K562 (cell line): Measurements from ENCODE around the gene MKLN1. TPM values are rescaled to one million over a fixed set of nuclear protein-coding genes. Genes with fewer than 3 reads are reported as not detected.

Experiments
- BDP1 ChIP-seq: IDR thresholded peaks from 3 replicates; pipeline ENCODE4 v1.6.1; 2011; ENCODE audit not compliant: insufficient read length, insufficient read depth
- BRCA1 ChIP-seq, 2 experiments: fragments of 450-650 bp in 1 of 2; sonication (generic) in 1 of 2; formaldehyde crosslinking in 1 of 2; IDR thresholded peaks; 2 replicates each; pipeline versions ENCODE4 v1.5.0 to v1.6.1; 2017 to 2020; ENCODE audit warnings: mild to moderate bottlenecking in 1 of 2, missing genetic modification reagents in 1 of 2
- CBX2 ChIP-seq: fragments of 200-600 bp; sonication (generic); IDR thresholded peaks from one replicate; pipeline ENCODE4 v1.6.1; 2012; ENCODE audit warnings: mild to moderate bottlenecking, low read length, inconsistent platforms; ENCODE audit not compliant: insufficient read depth, poor library complexity, severe bottlenecking
- FOXP1 ChIP-seq: sonication (generic); formaldehyde crosslinking; IDR thresholded peaks from 2 replicates; pipeline ENCODE4 v1.8.0; 2022; ENCODE audit warnings: mild to moderate bottlenecking, missing genetic modification reagents
- PYGO2 ChIP-seq: fragments of 450-650 bp; IDR thresholded peaks from 2 replicates; pipeline ENCODE4 v1.6.1; 2016; ENCODE audit warnings: mild to moderate bottlenecking, missing genetic modification characterization, moderate library complexity, missing compliant biosample characterization
- THRAP3 ChIP-seq: fragments of 450-650 bp; IDR thresholded peaks from 2 replicates; pipeline ENCODE4 v1.6.1; 2016; ENCODE audit warnings: mild to moderate bottlenecking, inconsistent platforms, borderline replicate concordance
- ZNF76 ChIP-seq: fragments of 250-450 bp; sonication (Bioruptor Pico); IDR thresholded peaks from 2 replicates; pipeline ENCODE4 v1.4.0; 2020; ENCODE audit warnings: mild to moderate bottlenecking, moderate library complexity, borderline replicate concordance
- polyA plus RNA-seq, 8 experiments: library from polyadenylated mRNA; depleted of rRNA in 4 of 8; stranded (reverse) in 5 of 8; unstranded in 3 of 8; fragments of >200 nt; fragmentation: Nextera tagmentation in 2 of 8; fragmentation: Illumina TruSeq in 1 of 8; extraction: Ambion mirVana in 2 of 8; extraction: Trizol in 1 of 8; gene quantifications; 2 replicates each; pipeline versions ENCODE4 v1.2.1 to v1.2.3, GENCODE V29; 2011 to 2014; ENCODE audit warnings: inconsistent platforms in 1 of 8, missing spikeins in 1 of 8
- total RNA-seq, 7 experiments: library from RNA; depleted of rRNA in 6 of 7; stranded (reverse); fragments of >200 nt in 6 of 7; fragmentation: Illumina TruSeq in 2 of 7; extraction: Trizol in 2 of 7; gene quantifications; 2 replicates each; pipeline versions ENCODE4 v1.2.1 to v1.2.3, GENCODE V29; 2011 to 2021; ENCODE audit warnings: low replicate concordance in 1 of 7
- TF ChIP-seq, protein P1 (sequence below): sonication (generic); formaldehyde crosslinking; IDR thresholded peaks from 2 replicates; pipeline ENCODE4 v1.8.1; 2023; ENCODE audit warnings: mild to moderate bottlenecking, missing genetic modification reagents
- TF ChIP-seq, protein P2 (sequence below): sonication (generic); formaldehyde crosslinking; IDR thresholded peaks from 2 replicates; pipeline ENCODE4 v1.5.0; 2020; ENCODE audit warnings: missing genetic modification reagents
- TF ChIP-seq, protein P3 (sequence below): fragments of 200-800 bp; sonication (Bioruptor generic); IDR thresholded peaks from 2 replicates; pipeline ENCODE4 v1.6.1; 2017; ENCODE audit warnings: missing genetic modification characterization, missing compliant biosample characterization
- TF ChIP-seq, protein P4 (sequence below): fragments of 450-650 bp; formaldehyde crosslinking; IDR thresholded peaks from 2 replicates; pipeline ENCODE4 v1.4.0; 2022; ENCODE audit warnings: missing genetic modification characterization
- TF ChIP-seq, protein P5 (sequence below), 2 experiments: fragments of 450-650 bp in 1 of 2; sonication (generic) in 1 of 2; formaldehyde crosslinking in 1 of 2; IDR thresholded peaks; 2 replicates each; pipeline versions ENCODE4 v1.7.1 to v1.9.0; 2016 to 2022; ENCODE audit warnings: inconsistent platforms in 1 of 2, mild to moderate bottlenecking in 1 of 2, missing genetic modification reagents in 1 of 2

The MKLN1 gene
- total and polyA plus RNA-seq, 9 of the 15 experiments (the other 6 are each of a cell fraction or from before 2014, with no cell fraction given) = 18.6 to 80.4 (median 56.0) TPM

DNA sequence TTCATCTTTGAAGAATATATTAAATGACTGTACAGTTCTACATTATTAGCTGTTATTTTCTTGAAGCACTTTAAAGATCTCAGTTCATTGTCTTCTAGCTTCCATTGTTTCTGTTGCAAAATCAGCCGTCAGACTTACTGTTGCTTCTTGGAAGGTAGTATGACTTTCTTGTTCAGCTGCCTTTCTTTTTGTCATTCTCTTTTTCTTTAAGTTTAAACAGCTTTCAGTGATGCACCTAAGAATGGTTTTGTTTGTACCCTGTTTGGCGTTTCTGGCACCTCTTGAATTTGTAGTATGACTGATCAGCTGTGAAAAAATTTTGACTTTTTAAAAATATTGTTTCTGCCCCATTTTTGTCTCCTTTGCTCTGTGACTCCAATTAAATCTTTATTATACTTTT, 9.3 kb downstream of the MKLN1 start (continued):
- TF ChIP-seq THRAP3 (no peak), BDP1 (no peak), FOXP1 (no peak), CBX2 (no peak), ZNF76 (CRISPR knock-in tag) (no peak), BRCA1 (IDR thresholded peaks at IDR 0.05) (no peak), BRCA1 (CRISPR knock-in tag; IDR thresholded peaks at IDR 0.05) (no peak), PYGO2 (tag) (0 out of 2 replicates have a peak, but pooled peaks have one; percentile 42)
- TF ChIP-seq, protein P1, sequence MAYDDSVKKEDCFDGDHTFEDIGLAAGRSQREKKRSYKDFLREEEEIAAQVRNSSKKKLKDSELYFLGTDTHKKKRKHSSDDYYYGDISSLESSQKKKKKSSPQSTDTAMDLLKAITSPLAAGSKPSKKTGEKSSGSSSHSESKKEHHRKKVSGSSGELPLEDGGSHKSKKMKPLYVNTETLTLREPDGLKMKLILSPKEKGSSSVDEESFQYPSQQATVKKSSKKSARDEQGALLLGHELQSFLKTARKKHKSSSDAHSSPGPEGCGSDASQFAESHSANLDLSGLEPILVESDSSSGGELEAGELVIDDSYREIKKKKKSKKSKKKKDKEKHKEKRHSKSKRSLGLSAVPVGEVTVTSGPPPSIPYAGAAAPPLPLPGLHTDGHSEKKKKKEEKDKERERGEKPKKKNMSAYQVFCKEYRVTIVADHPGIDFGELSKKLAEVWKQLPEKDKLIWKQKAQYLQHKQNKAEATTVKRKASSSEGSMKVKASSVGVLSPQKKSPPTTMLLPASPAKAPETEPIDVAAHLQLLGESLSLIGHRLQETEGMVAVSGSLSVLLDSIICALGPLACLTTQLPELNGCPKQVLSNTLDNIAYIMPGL (CRISPR knock-in tag) = no peak
- TF ChIP-seq, protein P2, sequence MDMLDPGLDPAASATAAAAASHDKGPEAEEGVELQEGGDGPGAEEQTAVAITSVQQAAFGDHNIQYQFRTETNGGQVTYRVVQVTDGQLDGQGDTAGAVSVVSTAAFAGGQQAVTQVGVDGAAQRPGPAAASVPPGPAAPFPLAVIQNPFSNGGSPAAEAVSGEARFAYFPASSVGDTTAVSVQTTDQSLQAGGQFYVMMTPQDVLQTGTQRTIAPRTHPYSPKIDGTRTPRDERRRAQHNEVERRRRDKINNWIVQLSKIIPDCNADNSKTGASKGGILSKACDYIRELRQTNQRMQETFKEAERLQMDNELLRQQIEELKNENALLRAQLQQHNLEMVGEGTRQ (CRISPR knock-in tag) = no peak
- TF ChIP-seq, protein P3, sequence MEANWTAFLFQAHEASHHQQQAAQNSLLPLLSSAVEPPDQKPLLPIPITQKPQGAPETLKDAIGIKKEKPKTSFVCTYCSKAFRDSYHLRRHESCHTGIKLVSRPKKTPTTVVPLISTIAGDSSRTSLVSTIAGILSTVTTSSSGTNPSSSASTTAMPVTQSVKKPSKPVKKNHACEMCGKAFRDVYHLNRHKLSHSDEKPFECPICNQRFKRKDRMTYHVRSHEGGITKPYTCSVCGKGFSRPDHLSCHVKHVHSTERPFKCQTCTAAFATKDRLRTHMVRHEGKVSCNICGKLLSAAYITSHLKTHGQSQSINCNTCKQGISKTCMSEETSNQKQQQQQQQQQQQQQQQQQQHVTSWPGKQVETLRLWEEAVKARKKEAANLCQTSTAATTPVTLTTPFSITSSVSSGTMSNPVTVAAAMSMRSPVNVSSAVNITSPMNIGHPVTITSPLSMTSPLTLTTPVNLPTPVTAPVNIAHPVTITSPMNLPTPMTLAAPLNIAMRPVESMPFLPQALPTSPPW (CRISPR knock-in tag) = 0 out of 2 replicates have a peak, but pooled peaks have one; percentile 12
- TF ChIP-seq, protein P4, sequence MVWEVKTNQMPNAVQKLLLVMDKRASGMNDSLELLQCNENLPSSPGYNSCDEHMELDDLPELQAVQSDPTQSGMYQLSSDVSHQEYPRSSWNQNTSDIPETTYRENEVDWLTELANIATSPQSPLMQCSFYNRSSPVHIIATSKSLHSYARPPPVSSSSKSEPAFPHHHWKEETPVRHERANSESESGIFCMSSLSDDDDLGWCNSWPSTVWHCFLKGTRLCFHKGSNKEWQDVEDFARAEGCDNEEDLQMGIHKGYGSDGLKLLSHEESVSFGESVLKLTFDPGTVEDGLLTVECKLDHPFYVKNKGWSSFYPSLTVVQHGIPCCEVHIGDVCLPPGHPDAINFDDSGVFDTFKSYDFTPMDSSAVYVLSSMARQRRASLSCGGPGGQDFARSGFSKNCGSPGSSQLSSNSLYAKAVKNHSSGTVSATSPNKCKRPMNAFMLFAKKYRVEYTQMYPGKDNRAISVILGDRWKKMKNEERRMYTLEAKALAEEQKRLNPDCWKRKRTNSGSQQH (CRISPR knock-in tag) = no peak
- TF ChIP-seq, protein P5, sequence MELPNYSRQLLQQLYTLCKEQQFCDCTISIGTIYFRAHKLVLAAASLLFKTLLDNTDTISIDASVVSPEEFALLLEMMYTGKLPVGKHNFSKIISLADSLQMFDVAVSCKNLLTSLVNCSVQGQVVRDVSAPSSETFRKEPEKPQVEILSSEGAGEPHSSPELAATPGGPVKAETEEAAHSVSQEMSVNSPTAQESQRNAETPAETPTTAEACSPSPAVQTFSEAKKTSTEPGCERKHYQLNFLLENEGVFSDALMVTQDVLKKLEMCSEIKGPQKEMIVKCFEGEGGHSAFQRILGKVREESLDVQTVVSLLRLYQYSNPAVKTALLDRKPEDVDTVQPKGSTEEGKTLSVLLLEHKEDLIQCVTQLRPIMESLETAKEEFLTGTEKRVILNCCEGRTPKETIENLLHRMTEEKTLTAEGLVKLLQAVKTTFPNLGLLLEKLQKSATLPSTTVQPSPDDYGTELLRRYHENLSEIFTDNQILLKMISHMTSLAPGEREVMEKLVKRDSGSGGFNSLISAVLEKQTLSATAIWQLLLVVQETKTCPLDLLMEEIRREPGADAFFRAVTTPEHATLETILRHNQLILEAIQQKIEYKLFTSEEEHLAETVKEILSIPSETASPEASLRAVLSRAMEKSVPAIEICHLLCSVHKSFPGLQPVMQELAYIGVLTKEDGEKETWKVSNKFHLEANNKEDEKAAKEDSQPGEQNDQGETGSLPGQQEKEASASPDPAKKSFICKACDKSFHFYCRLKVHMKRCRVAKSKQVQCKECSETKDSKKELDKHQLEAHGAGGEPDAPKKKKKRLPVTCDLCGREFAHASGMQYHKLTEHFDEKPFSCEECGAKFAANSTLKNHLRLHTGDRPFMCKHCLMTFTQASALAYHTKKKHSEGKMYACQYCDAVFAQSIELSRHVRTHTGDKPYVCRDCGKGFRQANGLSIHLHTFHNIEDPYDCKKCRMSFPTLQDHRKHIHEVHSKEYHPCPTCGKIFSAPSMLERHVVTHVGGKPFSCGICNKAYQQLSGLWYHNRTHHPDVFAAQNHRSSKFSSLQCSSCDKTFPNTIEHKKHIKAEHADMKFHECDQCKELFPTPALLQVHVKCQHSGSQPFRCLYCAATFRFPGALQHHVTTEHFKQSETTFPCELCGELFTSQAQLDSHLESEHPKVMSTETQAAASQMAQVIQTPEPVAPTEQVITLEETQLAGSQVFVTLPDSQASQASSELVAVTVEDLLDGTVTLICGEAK (IDR thresholded peaks at IDR 0.05) = no peak
- TF ChIP-seq, protein P5 (CRISPR knock-in tag; IDR thresholded peaks at IDR 0.05) = no peak
